DMS 273 treated with DMSO at 0.1 percent for 48 hours (cell line): ENCODE data around the gene PPFIA3.

Source experiments
- DNase-seq: peaks from one replicate; lab custom pipeline; 2025; lab: John Stamatoyannopoulos, UW

PPFIA3 gene

DNA sequence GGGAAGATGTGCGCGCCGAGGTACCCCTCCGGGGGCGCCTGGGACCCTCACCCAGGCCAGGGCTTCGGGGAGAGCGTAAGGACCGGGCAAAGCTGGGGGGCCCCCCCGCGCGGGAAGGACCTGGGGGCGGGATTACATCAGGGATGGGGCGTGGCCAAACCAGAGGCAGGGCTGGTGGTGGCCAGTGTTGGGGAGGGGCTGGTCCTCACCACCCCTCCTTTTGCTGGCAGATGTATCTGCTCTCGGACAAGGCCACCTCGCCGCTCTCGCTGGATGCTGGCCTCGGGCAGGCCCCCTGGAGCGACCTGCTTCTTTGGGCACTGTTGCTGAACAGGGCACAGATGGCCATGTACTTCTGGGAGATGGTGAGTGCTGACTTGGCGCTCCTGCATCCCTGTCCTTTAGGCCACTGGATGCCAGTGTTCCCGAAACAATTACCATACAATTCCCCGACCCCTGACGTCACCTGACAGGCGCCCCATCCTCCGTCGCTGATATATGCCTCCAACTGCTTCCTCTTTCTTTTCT lies 63.6 kb downstream of the PPFIA3 start:
- no peak for DNase-seq

DNA sequence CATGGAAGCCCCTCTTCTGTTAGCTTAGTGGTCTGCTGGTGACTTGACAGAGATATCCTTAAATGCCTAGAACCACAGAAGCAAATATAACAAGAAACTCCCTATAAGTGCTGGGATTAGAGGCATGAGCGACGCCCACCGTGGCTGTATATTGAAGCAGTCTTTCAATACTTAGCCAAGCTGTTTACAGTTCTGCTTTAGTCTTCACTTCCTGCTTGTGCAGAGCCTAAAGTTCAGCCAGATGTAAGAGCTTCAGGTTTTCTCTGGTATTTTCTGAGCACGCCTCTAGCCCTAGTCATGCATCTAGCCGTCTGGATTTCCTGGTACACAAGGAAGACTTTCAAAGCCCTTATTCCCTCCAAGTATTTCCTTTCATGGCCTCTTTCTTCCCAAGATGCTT lies 66.8 kb downstream of the PPFIA3 start:
- no peak for DNase-seq

DNA sequence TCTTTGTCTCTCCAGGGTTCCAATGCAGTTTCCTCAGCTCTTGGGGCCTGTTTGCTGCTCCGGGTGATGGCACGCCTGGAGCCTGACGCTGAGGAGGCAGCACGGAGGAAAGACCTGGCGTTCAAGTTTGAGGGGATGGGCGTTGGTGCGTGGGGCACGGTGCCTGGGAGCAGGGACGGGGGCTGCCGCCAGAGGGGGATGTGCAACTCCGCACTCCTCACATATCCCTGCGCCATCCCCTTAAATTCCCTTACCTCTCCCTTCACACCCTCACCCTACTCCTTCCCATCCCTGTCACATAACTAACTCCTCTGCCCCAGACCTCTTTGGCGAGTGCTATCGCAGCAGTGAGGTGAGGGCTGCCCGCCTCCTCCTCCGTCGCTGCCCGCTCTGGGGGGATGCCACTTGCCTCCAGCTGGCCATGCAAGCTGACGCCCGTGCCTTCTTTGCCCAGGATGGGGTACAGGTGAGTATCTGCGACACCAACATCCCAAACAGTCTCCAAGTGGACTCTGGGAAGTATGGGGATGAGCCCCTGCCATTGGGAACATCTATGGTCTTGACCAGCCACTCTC lies 69.4 kb downstream of the PPFIA3 start:
- DNase-seq, result no peak

DNA sequence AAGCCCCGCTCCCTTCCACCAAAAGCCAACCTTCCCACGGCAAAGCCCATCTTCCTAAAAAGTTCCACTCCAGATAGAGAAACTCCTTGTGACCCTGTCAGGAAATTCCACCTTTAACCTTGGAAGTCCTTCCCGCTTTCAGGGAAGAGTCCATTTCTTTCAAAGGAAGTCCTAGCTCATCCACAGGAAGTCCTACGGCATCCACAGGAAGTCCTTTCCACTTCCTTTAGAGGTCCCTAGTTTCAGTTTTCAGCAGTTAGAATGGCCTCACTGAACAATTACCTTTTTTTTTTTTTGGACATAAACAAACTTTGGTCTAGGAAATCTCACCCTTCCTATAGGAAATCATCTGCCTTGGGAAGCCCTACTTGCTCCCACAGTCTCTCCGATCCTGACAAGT lies 69.9 kb downstream of the PPFIA3 start:
- DNase-seq, result no peak

DNA sequence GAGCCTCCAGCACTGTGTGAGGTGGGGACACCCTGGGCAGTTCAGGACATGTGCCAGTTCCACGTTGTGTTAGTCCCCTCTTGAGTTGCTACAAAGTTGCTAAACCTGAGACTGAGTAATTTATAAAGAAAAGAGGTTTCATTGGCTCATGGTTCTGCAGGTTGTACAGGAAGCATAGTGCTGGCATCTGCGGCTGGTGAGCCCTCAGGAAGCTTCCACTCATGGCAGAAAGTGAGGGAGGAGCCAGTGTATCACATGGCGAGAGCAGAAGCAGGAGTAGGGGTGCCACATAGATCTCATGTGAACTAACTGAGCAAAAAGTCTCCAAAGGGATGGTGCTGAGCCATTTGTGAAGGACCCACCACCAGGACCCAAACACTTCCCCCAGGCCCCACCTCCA lies 71.4 kb downstream of the PPFIA3 start:
- DNase-seq, result no peak

DNA sequence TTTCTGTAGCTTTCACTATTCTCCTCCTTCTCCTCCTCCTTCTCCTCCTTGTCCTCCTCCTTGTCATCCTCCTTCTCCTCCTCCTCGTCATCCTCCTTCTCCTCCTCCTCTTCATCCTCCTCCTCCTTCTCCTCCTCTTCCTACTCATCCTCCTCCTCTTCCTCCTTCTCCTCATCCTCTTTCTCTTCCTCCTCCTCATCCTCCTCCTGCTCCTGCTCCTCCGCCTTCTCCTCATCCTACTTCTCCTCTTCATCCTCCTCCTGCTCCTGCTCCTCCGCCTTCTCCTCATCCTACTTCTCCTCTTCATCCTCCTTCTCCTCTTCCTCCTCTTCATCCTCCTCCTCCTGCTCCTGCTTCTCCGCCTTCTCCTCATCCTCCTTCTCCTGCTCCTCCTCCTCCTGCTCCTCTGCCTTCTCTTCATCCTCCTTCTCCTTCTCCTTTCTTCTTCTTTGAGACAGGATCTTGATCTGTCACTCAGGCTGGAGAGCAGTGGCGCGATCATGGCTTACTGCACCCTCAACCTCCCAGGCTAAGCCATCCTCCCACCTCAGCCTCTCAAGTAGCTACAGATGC lies 74.6 kb downstream of the PPFIA3 start:
- DNase-seq, result no peak

DNA sequence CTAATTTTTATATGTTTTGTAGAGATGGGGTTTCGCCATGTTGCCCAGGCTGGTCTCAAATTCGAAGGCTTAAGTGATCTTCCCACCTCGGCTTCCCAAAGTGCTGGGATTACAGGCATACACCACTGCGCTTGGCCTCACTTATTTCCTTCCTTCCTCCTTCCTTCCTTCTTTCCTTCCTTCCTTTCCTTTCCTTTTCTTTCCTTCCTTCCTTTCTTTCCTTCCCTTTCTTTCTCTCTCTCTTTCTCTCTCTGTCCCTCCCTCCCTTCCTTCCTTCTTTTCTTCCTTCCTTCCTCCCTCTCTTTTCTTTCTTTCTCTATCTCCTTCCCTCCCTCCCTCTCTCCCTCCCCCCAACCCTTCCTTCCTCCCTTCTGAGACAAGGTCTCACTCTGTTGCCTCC lies 75.1 kb downstream of the PPFIA3 start:
- no peak for DNase-seq

DNA sequence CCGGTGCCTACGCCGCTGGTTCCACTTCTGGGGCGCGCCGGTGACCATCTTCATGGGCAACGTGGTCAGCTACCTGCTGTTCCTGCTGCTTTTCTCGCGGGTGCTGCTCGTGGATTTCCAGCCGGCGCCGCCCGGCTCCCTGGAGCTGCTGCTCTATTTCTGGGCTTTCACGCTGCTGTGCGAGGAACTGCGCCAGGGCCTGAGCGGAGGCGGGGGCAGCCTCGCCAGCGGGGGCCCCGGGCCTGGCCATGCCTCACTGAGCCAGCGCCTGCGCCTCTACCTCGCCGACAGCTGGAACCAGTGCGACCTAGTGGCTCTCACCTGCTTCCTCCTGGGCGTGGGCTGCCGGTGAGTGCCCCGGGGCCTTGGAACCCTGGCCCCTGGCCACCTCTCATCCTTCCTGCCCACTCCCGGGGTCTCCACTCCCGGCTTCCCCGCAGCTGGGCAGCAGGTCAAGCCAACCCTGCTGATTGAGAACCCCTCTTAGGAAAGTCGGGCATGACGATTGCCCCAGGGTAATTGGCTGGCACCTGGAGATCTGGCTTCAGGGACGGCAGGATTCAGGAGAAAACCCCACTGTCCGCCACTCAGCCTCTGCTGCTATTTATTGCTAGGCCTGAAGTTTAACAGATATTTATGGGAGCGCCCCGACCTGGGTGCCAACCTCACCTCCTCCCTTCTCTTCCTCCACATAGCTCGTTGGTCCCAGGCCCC lies 77.3 kb downstream of the PPFIA3 start:
- no peak for DNase-seq

DNA sequence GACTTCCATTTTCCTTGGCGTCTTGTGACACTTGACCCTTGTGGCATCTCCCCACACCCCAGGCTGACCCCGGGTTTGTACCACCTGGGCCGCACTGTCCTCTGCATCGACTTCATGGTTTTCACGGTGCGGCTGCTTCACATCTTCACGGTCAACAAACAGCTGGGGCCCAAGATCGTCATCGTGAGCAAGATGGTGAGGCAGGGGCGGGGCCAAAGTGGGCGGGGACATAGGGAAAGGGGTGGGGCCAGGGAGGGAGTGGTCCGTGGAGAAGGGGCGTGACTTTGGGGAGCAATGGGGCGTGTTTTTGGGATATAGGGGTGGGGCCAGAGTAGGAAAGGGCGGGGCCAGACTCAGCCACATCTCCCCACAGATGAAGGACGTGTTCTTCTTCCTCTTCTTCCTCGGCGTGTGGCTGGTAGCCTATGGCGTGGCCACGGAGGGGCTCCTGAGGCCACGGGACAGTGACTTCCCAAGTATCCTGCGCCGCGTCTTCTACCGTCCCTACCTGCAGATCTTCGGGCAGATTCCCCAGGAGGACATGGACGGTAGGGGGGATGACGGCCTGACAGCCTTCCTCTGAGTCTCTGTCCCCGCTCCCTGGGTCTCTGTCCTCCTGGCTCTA lies 81.0 kb downstream of the PPFIA3 start:
- DNase-seq, result no peak
